Ecto neural progenitor cell (in vitro differentiated cells): ENCODE data around the gene ZNF496.

Experiments used
- DNase-seq: peaks from one replicate; pipeline ENCODE4 v3.0.0-alpha.2; 2018; ENCODE audit warnings: low spot score

The ZNF496 gene

DNA sequence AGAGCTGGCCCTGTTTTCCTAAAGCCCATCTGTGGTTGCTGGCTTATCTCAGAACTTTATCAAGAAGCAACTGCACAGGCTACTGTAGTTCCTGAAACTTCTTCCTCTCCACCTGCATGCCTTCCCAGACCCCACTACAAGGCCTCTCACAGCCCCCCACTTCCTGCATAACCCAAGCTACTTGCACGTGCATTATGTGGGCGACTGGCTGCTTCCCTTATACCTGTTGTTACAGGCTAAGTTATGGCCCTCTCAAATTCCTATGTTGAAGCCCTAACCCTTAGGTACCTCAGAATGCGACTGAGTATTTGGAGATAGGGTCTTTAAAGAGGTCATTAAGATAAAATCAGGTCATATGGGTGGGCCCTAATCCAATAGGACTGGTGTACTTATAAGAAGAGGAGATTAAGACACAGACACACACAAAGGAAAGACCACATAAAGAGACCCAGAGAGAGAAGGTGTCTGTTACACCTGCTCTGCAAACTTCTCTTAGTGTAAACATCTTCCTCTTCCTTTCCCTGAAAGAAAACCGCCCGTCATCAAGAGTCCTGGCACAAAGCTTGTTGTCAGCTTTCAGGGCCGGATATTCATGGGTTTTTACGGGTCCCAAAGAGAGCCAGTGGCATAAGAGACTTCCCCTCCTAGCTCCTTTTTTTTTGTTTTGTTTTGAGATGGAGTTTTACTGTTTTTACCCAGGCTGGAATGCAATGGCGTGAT lies 5.1 kb downstream of the ZNF496 start:
- DNase-seq = no peak

DNA sequence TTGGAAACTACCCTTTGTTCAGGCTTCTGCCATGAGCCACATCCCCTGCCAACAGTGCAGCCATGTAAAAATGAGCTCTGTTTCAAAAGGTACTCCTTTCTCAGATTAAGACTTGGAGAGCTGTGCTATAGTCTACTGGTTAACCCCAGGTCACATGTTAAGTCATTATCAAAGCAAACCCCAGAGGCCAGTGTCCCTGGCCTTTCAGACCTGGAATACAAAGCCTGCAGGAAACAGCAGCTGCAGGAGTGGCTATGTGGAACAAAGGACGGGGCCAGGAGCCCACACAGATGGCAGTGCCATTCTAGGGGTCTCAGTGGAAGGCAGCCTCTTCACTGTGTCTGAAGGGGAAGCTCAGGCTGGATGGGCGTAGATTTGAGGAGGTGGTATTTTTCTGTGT lies 6.7 kb downstream of the ZNF496 start:
- DNase-seq = no peak

DNA sequence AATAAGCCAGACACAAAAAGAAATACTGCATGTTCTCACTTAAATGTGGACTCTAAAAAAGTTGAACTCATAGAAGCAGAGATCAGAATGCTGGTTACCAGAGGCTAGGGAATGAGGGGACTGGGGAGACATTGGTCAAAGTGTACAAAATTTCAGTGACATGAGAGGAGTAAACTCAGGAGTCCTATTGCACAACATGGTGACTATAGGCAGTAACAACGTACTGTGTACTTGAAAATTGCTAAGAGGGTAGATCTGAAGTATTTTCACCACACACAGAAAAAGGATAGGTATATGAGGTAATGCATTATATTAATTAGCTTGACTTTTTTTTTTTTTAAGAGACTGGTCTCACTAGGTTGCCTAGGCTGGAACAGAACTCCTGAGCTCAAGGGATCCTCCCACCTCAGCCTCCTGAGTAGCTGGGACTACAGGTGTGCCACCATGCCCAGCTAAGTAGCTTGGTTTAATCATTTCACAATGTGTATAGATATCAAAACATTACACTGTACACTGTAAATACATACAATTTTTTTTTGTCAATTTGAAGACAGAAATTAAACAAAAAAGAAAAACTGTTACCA lies 7.4 kb downstream of the ZNF496 start:
- DNase-seq = no peak

DNA sequence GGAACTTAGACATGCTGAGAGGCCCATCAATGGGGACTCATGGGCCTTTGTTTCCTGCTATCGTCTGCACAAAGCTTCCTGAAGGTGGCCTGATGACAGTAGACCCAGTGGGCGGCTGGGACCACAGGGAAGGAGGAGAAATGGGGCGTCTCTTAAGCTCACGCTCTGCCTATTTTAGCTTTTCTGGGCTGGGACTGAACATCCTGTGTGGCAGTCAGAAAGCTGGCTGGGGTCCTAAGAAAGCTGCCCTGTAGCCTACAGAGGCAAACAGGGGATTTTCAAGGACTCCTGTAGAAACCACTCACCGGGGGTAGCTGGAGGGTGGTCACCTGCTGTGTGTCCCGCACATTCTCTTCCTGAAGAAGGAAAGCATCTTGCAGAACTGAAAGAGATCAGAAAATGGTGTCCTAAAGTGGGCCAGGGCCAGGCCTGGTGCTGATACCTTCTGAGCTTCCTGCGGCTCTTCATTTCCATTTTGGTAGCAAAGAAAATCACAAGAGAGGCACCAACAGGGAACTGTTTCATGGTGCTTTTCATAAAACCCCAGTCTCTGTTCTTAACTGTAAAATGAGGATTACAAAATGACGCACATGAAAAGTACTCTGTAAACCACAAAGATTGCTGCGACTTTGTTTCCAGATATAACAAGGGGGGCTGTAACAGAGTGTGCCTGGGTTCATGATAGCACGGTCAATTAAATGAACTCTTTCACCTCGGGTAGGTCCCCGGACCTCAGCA lies 8.6 kb downstream of the ZNF496 start:
- DNase-seq = no peak

DNA sequence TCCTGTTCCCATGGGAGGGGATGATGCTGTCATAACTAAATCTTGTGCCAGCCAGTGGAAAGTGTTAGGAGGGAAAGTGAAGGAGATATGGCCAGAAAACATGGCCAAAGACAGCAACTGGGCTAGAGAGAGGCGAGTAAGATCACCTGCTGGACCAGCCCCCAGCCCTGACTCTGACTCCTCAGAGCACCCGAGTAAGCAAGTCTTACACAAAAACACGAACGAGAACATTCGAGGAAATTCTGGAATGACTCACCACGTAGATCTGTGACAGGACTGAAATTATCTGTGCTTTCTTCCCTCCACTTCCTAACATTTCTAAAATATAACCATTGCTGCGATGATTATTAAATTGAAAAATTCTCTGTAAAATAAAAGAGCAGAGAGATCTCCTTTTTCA lies 9.2 kb downstream of the ZNF496 start:
- DNase-seq = no peak

DNA sequence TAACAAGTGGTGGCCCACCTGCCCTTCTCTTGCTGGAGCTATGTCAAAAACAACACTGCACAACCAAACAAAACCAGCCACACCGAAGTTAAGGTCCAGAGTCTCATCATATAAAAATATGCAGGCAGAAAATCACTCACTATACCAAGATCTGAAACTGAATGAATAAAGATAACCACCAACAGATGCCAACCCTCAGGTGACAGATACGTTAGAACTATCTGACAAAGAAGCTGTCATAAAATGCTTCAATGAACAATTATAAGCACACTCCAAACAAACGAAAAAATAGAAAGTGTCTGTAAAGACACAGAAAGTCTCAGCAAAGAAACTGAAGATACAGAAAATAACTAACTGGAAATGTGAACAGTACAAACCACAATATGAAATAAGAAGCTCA lies 14.0 kb downstream of the ZNF496 start:
- no peak for DNase-seq

DNA sequence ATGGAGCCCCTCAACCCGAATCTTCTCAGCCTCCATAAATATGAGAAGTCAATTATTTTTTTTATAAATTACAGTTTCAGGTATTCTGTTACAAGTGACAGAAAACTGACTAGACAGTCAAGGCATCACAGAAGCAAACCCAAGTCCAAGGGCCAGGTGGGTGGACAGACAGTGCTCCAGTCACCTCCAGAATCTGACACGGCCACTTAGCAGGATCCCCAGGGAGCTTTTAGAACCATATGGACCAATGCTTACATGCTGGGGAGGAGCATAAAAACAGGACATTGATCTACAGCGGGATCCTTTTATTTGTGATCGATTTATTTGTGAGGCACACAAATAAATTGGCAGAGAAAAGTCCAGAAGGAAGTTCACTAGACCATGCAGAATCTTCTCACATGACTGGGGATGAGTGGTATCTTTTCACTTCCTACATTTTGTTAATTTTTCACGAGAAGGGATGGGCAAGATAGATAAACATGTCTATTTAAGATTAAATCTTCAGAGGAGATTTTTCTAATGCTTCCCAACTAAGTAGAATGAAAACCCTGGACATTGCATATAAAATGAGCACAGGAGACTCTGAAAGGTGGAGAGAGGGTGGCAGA lies 15.0 kb downstream of the ZNF496 start:
- no peak for DNase-seq

DNA sequence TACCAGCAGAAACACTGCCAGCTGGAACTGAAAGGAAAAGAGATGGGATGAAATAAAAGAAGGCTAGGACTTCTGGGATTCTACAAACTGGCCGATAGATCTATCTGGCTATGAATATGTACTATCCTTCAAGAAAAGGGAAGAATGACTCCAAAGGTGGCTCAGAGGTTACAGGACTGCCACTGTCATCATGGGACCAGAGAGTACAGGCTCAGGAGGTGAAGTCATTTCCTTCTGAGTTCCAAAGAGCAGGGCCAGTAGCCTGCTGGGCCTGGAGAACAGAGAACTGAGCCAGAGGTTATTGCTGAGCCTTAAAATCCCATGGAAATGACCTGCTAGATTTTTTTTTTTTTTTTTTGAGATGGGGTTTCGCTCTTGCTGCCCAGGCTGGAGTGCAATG lies 27.6 kb downstream of the ZNF496 start:
- DNase-seq = no peak

DNA sequence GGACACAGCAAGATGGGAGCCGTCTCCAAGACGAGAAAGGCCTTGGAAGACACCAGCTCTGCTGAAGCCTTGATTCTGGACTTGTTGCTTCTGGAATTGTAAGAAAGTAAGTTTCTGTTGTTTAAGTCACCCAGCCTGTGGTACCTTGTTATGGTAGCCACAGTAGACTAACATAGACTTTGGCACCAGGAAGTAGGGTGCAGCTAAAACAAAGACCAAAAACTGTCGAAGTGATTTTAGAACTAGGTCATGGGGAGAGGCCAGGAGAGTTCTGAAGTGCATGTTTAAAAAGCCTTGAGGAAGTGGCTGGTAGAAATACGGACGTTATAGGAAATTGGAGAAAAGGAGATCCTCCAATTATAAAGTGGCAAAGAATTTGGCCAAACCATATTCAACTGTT lies 28.5 kb downstream of the ZNF496 start:
- no peak for DNase-seq

DNA sequence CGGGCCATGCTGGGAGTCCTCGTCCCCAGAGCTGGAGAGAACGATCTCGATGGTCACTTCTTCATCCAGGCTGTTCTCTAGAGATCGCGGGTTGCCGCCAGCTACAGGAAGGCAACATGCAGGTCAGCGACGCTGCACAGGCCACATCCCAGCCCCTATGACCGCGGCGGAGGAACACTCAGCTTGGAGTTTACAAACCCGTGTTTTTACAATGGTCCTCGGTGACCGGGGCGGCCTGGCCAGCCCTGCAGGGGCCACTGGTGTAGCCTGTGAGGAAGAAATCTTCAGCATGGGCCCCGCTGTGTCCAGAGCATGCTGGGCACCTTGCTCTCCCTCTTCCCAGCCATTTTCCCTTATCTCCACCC lies 30.5 kb downstream of the ZNF496 start:
- no peak for DNase-seq

DNA sequence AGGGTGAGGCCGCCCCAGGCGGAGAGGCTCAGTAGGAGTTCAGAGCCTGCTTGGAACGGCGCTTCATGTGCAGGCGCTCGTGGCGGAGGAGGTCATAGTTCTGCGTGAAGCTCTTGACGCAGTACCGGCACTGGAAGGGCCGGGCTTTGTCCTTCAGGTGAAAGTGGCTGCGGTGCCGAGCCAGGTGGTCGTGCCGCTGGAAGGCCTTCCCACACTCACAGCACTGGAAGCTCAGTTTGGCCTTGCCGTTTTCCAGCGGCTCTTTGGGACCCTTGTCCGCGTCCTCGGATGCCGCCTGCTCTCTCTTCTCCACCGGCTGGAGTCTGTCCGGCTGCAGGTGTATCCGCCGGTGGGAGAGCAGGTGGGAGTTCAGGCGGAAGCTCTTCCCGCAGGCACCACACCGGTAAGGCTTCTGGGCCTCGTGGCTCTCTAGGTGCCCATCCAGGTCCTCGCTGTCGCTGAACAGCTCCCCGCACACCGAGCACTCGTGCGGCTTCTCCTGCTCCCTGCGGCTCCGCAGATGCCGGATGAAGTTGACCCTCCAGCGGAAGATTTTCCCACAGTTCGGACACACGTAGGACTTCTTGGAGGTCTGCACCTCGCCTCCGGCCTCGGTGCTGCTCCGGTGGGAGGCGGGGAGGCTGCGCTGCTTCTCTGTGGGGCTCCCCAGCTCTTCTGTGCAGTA lies 31.0 kb downstream of the ZNF496 start:
- no peak for DNase-seq

DNA sequence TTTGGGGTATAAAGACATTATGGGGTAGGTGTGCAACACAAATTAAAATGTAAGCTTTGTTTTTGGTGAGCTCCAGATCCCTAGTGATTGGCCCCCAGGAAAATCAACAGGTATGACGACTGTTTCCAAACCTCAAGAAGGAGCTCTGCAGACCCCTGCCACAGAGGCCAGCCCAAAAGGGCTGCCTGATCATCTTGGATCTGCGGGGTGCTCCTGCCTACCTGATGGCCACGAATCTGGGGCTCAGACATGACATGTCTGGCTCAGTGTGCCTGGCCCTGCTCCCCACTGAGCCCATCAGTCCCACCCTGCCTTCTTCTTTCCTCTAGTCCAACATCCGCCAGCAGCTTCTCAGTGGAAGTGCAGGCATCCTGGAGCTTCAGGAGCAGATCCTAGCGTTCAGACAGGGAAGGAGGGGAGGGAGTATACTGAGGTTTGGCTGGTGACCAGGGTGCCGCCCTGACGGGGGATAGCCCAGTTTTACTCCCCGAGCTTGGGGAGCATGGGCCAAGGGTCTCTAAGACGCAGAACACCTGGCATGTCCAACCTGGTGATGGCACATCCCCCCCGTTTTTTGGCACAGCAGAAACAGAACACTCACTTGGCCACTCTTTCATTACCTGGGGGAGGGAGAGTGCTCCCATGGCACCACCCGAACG lies 31.8 kb downstream of the ZNF496 start:
- no peak for DNase-seq

DNA sequence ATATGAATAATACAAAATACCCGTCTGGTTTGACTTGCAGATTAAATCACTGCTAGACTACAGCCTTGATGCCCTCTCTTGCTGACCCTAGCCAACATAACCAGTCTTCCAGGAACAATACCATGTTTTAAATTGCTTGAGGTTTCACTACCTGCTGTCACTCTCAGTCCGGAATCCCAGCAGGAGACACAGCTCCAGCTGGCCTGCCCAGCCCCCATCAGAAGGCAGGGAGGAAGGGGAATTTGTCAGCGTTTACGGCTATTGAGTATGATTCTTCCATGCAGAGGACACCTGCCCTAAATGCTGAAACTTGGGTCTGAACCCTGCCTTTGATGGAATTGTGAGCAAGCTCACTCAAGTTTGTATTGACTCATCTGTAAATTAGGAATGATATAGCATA lies 33.0 kb downstream of the ZNF496 start:
- DNase-seq = no peak

DNA sequence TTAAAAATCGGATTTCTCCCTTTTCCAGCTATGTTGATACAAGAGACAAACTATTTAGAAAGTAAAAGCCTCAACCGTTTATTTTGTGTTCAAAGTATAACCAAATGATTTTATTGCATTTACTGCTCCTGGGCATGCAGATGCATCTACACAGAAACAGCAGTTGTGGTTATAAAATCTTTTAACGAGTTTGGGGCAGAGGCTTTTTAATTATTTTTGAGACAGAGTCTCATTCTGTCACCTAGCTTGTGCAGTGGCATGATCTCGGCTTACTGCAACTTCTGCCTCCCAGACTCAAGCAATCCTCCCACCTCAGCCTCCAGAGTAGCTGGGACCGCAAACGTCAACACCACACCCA lies 33.6 kb downstream of the ZNF496 start:
- DNase-seq = no peak

DNA sequence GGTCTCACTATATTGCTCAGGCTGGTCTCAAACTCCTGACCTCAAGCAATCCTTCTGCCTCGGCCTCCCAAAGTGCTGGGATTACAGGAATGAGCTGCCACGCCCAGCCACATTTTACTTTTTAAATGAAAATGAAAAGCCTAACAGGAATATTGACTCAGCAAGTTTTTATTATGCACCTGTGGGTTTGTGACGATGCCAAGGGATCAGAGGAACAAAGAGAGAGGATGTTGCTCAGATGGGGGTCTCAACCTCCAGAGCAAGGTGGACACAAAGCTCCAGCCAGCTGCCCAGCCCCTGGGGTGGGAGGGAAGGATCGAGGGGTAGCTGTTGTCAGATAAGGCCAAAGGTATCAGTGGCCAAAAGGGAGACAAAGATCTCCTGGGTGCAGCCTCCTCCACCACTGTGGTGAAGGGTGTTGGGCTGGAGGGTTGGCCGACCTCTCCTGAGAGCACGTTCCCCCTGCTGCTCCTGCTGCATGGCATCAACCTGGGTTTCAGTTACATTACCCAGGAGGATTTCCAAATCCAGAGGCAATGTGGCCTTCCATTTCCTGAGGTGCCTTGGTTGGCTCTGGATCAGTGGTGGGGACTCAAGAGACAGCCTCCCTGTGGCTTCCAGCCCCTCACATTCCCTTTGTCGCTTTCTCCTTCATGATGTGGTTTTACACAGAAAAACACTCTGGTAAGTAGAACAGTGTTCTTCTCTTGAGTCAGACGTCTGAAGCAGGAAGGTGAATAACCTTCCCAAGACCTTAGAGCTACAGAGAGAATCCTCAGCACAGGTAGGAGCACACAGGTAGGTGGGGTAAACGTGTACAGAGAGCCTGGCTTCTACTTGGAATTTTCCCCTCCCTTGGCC lies 34.2 kb downstream of the ZNF496 start:
- no peak for DNase-seq

DNA sequence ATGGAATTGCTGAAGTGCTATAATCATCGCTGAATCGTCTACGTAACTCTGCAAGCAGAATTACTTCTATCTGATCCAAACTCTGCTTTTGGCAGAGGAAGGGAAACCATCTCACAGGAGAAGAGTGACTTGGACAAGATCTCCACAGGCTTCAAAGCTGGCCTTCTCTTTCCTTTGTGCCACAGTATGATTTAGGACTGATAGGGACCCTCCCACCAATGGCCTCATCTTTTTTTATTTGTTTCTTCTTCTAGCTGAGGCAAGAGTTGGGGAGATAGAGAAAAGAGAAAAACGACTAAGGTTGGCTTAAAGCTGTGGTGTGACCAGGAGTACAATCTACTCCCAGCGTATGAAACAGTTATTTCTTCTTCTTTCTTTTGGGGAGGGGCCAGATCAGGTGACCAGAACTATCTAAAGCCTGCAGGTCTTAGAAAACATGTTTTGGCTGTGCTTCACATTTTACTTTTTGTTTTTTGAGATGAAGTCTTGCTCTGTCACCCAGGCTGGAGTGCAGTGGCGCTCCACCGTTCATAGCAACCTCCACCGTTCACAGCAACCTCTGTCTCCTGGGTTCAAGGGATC lies 35.0 kb downstream of the ZNF496 start:
- no peak for DNase-seq

DNA sequence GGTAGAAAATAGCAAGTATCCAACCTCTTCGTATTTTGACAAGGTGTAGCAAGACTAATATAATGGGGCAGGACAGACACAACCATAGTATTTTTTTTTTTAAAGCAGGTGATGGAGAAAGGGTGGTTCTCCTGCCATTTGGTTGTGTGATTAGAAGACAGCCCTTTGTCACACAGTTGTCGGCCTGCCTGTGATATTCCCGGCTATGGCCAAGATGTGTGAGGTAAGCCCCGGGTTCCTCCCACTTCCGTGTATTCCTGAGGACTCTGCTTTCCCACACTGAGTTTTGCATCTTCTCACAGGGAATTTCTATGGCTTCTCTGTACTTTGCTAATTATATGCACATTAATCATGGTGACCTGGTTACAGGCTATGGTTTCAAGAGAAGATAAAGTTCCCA lies 35.9 kb downstream of the ZNF496 start:
- DNase-seq = no peak

DNA sequence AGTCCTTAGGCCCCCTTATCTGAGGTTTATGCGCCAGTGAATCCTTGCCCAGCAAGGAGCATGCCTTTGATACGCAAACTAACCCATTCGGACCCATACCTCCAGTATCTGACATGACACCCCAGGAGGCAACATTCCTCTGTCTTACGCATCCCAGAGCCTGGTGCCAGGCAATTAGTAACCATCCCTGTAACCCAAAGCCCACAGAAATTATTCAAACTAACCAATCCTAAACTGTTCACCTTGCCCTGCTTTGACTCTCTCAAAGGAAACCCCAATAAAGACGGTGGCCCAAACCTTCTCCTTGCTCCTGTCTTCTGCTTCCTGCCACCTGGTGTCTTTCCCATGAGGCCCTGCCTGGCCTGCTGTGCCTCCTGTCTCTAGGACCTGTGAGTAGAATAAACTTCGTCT lies 36.4 kb downstream of the ZNF496 start:
- no peak for DNase-seq

DNA sequence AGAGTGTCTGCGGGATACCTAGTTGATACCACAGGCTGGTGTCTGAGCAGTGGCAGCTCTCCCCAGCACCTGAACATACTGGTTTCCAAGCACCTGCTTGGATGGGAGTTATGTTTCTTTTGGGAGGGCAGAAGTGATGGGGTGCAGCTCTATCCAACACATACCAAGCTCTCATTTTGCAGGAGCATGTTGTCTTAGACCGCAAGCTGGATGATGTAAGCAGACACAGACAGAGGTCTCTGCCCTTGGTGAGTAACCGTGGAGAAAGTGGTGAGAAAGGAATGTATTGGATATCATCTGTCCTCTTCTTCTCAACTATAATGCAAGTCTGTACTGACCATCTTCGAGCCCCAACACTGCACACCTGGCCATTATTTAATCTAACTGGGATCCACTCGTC lies 37.4 kb downstream of the ZNF496 start:
- no peak for DNase-seq

DNA sequence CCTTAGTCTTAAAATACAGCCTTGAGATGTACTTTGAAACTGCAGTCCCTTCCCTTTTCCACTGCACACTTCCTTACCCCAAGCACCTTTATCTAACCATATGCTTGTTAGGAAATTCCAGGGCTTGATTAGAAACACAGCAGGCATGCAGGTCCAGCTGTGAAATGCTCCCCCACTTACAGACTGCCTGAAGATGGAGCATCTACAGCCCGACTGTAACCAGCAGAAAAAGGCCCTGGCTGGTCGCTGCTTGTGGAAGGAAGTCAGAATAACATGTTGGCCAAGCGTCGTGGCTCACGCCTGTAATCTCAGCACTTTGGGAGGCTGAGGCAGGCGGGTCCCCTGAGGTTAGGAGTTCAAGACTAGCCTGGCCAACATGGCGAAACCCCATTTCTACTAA lies 38.6 kb downstream of the ZNF496 start:
- no peak for DNase-seq
